Germinal center (tissue), 1 donor: ENCODE measurements around the gene PRRT3.
"Not testable (repeated sequence)": the region's sequence is repeated elsewhere in the genome, so short reads cannot be mapped to it uniquely, and the experiment has no call there.

Experiments used
- DNase-seq: peaks from one replicate; pipeline ENCODE4 v3.0.0; 2012; ENCODE audit warnings: mixed read lengths, low spot score

Gene PRRT3

DNA sequence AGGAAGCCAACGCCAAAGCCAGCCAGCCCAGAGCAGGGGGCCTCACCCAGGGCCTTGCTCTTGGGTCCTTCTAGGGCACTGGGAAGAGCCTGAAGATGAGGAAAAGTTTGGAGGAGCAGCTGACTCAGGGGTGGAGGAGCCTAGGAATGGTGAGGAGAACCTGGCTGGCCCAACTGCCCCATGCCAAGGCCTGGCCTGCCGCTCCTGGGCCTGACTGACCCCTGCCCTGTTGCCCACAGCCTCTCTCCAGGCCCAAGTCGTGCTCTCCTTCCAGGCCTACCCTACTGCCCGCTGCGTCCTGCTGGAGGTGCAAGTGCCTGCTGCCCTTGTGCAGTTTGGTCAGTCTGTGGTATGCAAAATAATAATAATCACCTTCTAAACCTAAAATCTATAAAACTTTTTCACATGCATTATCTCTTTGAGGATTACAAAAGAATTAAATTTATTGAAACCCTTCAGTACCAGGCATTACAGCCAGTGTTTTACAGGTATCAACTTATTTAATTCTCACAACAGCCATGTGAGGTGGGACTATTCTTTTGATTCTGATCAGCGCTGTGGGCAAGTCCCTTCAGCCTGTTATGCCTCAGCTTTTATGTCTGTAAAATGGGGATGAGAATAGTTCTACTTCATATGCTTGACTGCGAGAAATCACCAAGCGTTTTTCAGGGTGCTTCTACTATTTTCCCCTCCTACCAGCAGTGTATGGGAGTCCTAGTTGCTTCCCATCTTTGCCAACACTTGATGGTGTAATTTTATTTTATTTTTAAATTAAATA lies 33.8 kb downstream of the PRRT3 start:
- no peak for DNase-seq

DNA sequence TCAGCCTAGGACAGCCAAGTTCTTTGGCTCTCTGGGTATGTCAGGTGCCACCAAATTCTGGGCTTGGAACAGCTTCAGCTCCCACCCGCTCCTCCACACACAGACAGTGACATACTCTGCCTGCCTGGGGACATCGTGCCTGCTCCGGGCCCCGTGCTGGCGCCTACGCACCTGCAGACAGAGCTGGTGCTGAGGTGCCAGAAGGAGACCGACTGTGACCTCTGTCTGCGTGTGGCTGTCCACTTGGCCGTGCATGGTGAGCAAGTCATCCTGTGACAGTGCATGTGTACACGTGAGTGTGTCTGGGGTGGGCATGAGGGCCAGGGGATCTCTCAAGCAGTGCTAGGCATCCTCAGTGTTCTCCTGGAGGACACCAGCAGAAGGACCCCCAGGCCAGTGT lies 34.4 kb downstream of the PRRT3 start:
- DNase-seq: no peak

DNA sequence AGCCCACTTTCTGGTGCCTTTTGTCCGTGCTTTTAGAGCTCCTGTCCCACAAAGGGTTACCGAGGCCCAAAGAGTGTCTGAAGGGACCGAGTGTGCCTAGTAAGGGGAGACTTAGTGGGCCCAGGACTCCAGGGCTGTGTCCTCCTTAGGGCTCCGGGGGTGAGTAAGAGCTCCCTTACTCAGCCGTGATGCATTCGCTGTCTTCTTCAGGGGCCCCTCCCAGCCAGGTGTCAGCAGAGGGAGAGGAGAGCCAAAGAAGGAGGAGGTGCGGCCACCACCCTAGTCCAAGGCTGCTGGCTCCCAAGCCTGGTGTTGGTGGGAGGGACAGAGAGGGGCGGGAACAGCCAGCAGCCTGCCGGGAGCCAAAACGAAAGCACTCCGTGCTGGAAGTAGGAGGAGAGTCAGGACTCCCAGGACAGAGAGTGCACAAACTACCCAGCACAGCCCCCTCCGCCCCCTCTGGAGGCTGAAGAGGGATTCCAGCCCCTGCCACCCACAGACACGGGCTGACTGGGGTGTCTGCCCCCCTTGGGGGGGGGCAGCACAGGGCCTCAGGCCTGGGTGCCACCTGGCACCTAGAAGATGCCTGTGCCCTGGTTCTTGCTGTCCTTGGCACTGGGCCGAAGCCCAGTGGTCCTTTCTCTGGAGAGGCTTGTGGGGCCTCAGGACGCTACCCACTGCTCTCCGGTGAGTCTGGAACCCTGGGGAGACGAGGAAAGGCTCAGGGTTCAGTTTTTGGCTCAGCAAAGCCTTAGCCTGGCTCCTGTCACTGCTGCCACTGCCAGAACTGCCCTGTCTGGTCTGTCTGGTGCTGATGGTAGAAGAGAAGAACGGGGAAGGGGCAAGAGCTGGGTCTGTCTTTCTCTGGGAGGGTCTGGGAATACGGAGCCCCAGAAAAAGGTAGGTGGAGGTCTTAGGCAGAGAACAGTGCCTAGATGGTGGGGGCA lies 35.2 kb downstream of the PRRT3 start, which contains the start of gene IL17RC:
IL17RC (plus strand) TSS at position 365 of the 947 bp plus-strand sequence; CDS start at position 583, 218 bp downstream.
- no peak for DNase-seq

DNA sequence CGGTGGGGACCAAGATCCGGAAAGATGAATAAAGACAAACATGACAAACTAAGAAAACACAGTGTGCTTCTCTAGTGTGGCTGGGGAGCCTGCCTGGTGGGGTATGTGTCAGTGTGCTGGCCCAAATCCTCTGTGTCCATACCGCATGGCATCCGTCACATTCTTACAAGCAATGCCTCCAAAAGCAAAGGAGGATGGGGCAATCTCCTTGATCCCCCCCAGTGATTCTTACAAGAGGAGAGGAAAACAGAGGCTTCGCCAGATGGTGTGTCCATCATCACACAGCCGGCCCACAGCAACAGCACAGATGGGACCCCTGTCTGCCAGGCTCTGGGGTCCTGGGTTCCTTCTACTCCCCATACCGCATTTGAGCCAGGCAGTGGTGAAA lies 35.9 kb downstream of the PRRT3 start:
- no peak for DNase-seq

DNA sequence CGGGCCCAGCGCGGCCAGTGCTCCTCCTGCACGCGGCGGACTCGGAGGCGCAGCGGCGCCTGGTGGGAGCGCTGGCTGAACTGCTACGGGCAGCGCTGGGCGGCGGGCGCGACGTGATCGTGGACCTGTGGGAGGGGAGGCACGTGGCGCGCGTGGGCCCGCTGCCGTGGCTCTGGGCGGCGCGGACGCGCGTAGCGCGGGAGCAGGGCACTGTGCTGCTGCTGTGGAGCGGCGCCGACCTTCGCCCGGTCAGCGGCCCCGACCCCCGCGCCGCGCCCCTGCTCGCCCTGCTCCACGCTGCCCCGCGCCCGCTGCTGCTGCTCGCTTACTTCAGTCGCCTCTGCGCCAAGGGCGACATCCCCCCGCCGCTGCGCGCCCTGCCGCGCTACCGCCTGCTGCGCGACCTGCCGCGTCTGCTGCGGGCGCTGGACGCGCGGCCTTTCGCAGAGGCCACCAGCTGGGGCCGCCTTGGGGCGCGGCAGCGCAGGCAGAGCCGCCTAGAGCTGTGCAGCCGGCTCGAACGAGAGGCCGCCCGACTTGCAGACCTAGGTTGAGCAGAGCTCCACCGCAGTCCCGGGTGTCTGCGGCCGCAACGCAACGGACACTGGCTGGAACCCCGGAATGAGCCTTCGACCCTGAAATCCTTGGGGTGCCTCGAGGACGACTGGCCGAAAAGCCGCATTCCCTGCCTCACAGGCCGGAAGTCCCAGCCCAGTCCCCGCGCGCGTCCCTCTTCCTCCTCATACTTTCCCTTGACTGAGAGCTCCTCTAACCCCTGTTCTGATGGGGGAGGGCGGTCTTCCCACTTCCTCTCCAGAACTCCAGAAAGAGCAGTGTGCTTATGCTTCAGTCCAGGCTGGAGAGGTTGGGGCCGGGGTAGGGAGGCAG lies 36.7 kb downstream of the PRRT3 start:
- DNase-seq: no peak

DNA sequence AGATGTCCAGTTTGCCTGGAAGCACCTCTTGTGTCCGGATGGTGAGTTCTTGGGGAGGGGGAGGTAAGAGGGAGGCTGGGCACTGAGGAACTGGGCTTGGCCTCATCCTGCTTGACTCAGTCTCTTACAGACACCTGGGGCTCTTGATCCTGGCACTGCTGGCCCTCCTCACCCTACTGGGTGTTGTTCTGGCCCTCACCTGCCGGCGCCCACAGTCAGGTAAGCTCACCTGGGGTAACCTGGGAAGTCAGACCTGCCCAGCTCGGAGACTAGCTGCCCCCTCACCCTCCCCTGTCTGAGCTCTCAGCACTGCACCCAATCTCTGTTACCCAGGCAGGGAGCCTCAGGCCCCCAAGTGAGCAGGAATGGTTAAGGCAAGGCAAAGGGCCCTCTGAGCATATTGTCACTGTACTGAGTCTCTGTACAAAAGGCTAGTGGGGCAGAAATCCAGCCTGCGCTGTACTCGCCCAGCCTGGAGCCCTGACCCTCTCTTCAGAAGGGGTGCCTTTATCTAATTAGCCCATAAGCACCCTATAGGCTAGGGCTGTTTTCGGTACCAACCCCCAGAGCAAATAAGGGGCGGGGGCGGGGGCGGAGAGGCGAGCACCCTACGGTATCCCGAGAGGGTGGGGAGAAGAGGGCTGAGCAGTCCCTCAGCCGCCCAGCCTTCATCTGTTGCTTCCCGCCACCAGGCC lies 37.5 kb downstream of the PRRT3 start:
- DNase-seq: no peak

DNA sequence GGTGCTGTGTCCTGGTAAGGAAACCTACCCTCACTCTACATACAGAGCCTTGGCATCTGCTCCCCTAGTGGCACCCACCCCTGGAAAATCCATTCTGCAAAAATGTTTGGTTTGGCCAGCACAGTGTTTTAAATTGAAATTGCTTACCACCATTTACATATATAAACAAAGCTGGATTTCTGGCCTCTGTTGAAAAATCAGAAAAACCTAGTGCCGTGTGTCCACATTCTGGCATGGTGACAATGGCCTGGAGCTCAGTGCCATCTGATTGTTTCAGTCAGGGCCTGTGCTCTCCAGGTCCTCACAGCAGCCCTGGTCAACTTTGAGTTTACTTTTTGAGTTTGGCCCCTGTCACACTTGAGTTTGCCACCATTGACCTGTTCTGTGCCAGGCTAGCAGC lies 38.2 kb downstream of the PRRT3 start:
- no peak for DNase-seq

DNA sequence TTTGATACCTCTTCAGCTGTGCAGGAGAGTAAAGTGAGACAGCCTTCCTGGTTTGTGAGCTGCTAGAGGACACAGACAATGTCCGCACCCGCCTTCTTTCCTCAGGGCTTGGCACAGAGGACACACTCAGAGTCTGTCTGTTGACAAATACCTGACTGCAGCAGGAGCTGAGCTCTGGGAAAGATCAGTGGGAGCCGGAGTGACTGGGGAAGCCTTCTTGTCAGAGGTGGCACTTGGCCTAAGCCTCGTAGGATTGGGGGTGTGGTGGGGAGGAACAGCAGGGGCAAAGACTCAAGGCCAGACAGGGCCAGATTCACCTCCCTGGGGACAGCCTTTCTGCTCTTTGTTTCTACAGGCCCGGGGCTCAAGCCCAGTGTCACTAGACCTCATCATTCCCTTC lies 38.6 kb downstream of the PRRT3 start:
- no peak for DNase-seq

DNA sequence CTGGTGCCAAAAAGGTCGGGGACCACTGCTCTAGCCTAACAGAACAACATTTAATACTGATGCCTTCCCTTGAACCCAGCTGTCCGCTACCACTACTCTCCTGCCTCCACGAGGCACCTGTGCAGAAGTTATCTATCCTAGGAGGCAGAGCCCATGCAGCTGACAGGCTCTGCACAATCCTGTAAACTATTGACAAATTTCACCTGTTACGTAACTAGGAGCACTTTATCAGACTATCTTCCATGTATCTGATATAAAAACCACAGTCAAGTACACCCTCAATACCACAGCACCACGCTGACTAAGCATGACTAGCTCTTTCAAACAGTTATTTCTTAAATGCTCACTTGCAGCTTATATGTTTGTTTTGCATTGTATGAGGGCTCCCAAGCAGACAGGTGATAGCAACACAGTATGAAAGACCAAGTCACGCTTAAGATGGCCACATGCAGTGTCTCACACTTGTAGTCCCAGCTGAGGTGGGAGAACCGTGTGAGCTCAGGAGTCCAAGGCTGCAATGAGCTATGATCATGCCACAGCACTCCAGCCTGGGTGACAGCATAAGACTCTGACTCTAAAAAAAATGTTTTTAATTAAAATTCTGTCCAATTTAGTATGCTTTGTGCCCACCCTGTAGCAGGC lies 39.8 kb downstream of the PRRT3 start:
- no peak for DNase-seq

DNA sequence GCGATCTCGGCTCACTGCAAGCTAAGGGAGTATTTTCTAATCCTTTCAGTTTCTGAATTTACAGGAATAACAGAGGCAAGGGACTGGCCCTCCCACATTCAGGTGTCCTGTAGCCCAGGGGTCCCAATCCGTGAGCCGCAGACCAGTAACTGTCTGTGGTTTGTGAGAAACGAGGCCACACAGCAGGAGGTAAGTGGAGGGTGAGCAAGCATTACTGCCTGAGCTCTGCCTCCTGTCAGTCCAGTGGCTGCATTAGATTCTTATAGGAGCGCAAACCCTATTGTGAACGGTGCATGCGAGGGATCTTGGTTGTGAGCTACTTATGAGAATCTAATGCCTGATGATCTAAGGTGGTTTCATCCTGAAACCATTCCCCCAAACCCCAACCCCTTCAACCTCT lies 40.3 kb downstream of the PRRT3 start:
- no peak for DNase-seq

DNA sequence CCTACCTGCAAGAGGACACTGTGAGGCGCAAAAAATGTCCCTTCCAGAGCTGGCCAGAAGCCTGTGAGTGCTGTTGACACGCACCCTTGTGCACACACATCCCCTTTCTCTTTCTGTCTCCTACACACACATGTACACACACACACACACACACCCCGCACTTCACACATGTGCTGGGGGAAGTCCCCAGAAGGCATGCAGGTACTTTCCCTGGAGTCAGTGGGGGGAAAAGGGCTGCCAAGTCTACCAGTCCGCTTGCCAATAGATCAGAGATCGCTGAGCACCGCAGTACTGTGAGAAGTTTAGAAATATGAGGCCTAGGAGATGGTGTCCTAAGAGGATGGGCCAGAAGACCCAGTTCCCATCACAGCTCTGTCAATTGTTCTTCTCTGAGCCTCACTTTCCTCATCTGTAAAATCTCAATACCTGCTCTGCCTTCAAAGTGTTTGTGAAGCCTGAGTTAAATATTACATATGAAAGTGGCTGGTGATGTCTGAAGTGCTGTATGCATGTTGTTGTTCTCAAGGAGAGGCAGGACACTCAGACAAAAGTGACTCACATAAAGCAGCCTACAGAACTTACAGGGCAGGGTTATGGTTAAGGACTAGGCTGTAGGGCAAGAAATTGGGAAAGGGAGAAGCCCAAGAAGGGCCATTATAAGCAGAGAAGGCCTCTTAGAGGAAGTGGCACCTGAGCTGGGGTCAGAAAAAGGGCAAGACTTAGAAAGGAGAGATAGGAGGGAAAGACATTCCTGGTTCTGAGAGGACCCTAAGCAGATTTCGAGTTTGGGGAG lies 42.8 kb downstream of the PRRT3 start:
- no peak for DNase-seq

DNA sequence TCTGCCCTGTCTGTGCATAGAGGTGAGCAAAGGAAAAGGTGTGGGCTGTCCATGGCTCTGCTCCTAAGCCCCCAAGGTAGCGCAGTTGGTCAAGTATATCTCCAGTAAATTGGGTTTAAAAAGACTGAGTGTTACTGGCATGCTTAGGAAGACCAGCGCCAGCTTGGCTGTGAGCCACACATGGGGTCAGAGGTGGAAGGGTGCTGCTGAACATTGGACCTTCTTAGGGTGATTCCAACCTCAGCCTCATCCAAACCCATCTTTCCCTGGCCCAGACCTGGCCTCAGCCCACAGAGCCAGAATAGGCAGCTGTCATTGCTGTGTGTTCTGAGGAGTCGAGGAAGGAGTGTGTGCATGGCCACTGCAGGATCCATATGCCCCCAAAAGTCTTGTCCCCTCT lies 43.9 kb downstream of the PRRT3 start:
- DNase-seq: no peak

DNA sequence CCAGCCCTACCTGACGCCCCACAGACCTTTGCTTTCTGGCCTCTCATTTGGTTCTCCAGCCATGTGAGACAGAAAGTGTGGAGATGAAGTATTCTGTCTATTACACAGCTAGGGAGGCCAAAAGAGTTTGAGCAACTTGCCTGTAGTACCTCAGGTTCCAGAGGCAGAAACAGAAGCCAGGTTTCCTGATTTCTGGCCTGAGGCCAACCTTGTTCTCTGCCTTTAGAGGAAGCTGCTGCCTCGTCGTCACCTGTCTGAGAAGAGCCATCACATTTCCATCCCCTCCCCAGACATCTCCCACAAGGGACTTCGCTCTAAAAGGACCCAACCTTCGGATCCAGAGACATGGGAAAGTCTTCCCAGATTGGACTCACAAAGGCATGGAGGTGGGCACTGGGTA lies 45.7 kb downstream of the PRRT3 start:
- DNase-seq: no peak

DNA sequence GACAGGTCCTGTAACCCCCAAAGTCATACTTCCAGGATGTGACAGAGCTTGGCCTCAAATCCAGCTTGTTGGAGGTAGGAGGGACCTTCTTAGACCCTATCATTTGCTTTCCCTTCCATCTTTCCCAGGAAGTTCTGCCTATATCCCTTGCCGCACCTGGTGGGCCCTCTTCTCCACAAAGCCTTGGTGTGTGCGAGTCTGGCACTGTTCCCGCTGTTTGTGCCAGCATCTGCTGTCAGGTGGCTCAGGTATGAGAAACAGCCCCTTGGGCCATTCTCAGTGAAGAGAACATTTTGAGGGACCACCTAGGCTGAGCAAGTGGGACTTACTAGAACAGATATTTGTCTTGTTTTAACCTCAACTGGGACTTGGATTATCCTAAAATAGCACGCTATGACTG lies 48.3 kb downstream of the PRRT3 start:
- no peak for DNase-seq

DNA sequence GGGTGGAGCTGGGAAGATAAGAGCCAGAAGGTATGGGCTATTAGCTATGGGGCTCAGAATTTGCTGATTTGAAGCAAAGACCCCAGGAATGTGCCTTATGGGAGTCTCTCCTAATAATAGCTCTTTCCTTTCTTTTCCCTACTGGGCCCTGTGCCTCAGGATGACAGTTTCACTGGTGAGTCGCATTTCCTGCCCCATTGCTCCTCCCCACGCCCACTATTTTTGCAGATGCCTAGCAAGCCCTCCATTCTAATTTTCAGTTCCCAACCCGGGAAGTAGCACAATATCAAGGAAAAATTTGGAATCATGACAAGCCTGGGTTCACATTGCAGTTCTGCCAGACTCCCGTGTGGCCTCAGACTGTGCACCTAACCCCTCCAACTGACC lies 49.0 kb downstream of the PRRT3 start:
- DNase-seq: no peak

DNA sequence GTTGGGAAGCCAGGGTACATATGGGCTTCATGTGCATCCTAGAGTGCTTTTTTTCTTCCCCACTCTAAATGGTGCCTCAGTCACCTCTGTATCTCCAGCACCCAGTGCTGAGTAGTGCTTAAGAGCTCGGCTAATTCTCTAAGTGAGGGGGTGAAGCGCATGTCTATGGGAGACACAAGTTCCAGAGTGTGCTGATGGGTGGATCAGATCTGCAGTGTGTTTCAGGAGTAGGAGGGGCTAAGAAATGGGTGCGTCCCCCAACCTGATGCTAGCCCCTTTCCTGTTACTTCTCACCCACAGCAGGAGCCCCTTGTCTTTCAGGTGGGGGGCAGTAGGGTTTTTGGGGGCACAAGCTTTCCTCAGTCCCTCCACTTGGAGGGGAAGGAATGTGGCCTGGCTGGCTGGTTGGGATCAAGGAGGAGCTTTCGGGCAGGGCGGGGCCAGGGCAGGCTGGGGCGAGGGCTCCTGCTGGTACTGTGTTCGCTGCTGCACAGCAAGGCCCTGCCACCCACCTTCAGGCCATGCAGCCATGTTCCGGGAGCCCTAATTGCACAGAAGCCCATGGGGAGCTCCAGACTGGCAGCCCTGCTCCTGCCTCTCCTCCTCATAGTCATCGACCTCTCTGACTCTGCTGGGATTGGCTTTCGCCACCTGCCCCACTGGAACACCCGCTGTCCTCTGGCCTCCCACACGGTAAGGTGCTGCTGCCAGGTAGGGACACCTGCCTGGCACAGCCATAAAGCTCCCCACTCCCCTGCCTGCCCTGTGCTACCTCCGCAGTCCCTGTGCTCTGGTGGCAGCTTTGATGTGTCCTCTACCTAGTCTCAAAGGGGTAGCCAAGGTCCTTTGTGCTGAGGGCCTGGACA lies 49.6 kb downstream of the PRRT3 start, which contains the start of gene IL17RE:
IL17RE (plus strand) TSS at position 477 of the 866 bp plus-strand sequence; CDS start at position 562, 85 bp downstream.
- no peak for DNase-seq

DNA sequence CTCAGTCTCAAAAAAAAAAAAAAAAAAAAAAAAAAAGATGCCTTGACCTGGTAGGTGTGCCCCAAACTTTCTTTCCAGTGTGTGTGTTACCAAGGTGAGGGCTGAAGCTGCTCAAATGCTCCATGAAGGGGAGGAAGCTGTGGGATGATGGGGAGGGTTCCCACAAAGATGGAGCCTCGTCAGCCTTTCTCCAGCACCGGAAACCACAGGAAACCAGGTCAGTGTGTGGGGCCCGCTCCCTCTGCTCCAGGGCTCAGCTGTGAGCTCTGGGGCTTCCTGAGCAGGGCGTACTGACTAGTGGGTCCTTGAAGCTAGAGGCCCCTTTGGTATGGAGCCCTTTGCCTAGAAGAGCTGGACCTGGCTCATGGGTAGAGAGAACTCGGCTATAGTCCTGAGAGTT lies 50.2 kb downstream of the PRRT3 start:
- no peak for DNase-seq

DNA sequence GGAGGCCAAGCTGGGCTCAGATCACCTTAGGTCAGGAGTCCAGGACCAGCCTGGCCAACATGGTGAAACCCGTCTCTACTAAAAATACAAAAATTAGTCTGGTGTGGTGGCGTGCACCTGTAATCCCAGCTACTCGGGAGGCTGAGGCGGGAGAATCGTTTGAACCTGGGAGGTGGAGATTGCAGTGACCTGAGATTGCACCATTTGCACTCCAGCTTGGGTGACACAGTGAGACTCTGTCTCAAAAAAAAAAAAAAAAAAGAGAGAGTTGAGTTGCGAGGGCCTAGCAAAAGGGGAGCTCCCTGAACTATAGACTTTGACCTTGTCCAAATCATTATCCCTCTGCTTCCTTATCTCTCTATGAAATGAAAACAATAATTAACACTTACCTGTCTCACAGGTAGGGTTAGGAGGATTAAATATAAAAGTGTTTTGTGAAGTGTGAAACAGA lies 51.2 kb downstream of the PRRT3 start:
- DNase-seq: not testable (repeated sequence)

DNA sequence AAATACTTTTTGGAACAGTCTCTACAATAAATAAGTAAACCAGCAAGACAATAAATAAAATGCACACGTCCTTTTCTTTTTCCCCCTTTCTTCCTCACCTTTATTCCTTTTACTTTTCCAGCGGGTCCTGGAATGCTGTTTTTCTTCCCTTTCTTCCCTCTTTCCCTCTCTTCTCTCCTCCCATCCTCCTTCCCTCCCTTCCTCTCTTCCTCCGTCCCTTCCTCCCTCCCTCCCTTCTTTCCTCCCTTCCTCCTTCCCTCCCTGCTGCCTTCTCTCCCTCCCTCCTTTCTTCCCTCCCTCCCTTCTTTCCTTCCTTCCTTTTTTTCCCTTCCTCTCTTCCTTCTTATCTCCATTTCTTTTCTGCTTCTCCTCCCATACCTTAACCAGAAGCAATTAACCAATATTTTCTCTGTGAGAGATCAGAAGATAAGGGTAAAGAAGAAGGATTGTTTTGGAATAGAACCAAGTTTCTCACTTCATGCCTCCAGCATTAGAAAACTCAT lies 52.9 kb downstream of the PRRT3 start:
- no peak for DNase-seq
